Mesothelial cell of epicardium (in vitro differentiated cells): ENCODE data around the gene TENM4. TPM values are rescaled to one million over a fixed set of nuclear protein-coding genes. Genes with fewer than 3 reads are reported as not detected.

Experiments used
- DNase-seq, 2 experiments: peaks; one replicate each; pipeline ENCODE4 v3.0.0; 2021; ENCODE audit warnings: low spot score in 2 of 2; ENCODE audit not compliant: unreplicated experiment in 2 of 2
- H3K27ac Mint-ChIP-seq: 2 replicates; pipeline ENCODE4 v1.8.0; 2021; ENCODE audit warnings: mixed read lengths
- H3K27me3 Mint-ChIP-seq: 2 replicates; pipeline ENCODE4 v1.8.0; 2021; ENCODE audit warnings: low read depth, mixed read lengths
- H3K36me3 Mint-ChIP-seq: 2 replicates; pipeline ENCODE4 v1.8.0; 2021; ENCODE audit warnings: mixed read lengths
- H3K4me1 Mint-ChIP-seq: 2 replicates; pipeline ENCODE4 v1.8.0; 2021; ENCODE audit warnings: mixed read lengths
- H3K4me3 Mint-ChIP-seq: 2 replicates; pipeline ENCODE4 v1.8.0; 2021; ENCODE audit warnings: mild to moderate bottlenecking, moderate library complexity, mixed read lengths
- H3K9me3 Mint-ChIP-seq: 2 replicates; pipeline ENCODE4 v1.8.0; 2021; ENCODE audit warnings: mixed read lengths
- CTCF ChIP-seq: fragments of 200-600 bp; sonication (generic); IDR thresholded peaks from one replicate; pipeline ENCODE4 v1.5.0; 2021; ENCODE audit warnings: antibody characterized with exemption; ENCODE audit not compliant: unreplicated experiment
- total RNA-seq: library from RNA; stranded (reverse); gene quantifications from 3 replicates; pipeline ENCODE4 v1.2.1, GENCODE V29; 2021

Gene TENM4
- total RNA-seq, 1 donor from 2014 or later: 187 TPM

DNA sequence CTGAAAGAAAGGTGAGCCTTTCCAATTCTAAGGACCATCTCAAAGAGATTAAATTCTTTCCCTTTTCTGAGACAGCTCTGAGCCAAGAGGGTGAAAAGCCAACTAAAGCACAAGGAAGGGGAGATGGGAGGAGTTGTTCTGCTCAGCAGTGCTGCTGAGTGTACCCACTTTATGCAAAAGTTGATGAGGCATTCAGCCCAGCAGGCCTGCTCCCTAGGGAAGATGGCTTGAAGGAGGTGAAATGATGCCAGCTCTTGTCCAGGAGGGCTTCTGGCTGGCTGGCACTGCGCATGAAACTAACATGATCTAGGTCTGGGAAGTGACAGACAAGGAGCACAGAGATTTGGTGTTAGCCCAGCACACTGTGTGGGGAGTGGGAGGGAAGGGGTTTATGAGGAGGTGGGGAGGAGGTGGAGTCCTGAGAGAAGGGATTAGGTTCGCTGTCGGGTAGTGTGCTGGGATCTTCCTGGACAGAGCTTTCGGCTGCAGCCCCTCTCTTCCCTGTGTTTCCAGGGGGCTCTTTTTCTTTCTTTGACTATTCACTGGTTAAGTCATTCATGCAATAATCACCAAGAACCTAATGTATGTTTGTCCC, 640.6 kb downstream of the TENM4 start:
- no peak for TF ChIP-seq CTCF
- no peak for DNase-seq
- Mint-ChIP-seq H3K27ac (peak overlapping the region; percentile 73), H3K36me3 (peaks cover 6% of the 10 kb centered on the region), H3K27me3 (no peaks in the 10 kb centered on the region), H3K4me3 (no peak overlapping the region), H3K9me3 (no peaks in the 10 kb centered on the region), H3K4me1 (peaks cover 44% of the 10 kb centered on the region)

DNA sequence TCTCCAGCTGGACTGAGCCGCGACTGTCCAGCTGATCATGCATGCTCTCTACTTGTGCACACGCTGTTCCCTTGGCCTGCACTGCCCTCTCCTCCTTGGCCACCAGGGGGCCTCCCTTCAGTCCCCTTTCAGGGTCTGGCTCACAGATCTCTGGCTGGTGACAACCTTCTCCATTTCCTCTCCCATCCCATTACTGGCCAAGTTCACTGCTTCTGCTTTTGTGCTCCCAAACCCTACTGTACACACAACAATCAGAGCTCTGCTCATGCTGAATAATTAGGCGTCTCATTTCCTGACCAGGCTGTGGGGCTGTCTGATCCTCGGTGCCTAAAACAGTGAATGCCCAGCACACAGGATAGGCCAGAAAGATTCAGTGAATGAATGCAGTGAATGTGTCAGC, 642.2 kb downstream of the TENM4 start:
- TF ChIP-seq CTCF: peak; percentile 93
- DNase-seq: peak; percentile 56 to 78
- Mint-ChIP-seq H3K4me3 (no peak overlapping the region), H3K27ac (peak overlapping the region; percentile 27), H3K36me3 (peaks cover 17% of the 10 kb centered on the region), H3K9me3 (no peaks in the 10 kb centered on the region), H3K4me1 (peaks cover 41% of the 10 kb centered on the region), H3K27me3 (no peaks in the 10 kb centered on the region)

DNA sequence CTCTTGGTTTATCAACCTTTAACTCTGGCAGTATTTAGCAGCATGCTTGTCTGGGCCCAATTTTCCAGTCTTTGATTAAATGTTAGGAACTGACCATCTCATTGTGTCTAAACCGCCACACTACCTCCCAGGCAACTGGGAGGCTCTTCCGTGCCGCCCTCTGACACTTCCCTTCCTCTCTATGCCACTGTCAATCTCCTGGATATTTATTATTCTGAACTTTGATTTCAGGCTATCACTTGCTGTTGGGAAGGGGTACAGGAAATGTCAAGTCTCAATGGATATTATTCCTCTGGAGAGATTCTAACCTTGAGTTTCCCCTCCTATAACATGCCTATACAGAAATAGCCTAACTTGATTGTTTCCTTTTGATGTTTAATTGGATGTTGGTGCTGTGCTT, 643.3 kb downstream of the TENM4 start:
- Mint-ChIP-seq H3K36me3 (peaks cover 22% of the 10 kb centered on the region), H3K27me3 (no peaks in the 10 kb centered on the region), H3K4me1 (peaks cover 34% of the 10 kb centered on the region), H3K4me3 (no peak overlapping the region), H3K9me3 (no peaks in the 10 kb centered on the region), H3K27ac (no peak overlapping the region)
- no peak for DNase-seq
- TF ChIP-seq CTCF: no peak

DNA sequence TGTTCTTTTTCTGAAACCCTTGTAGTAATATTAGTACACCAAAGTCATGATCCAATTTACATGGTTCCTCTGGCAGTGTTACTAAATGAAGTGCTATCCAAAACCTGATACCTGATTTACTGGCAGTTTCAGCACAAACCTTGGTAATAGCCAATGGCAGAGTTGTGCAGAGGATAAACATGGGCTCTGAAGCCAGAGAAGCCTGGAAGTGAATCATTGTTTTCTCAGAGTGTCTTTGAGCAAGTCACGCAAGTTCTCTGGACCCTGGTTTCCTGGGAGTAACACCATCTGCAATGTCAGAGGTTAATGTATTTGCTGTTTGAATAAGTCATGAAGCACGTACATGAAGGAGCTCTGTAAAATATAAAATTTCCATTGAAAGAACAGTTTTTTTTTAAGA, 643.9 kb downstream of the TENM4 start:
- TF ChIP-seq CTCF: no peak
- DNase-seq: no peak
- peaks cover 28% of the 10 kb centered on the region for H3K4me1 Mint-ChIP-seq
- no peak overlapping the region for H3K27ac Mint-ChIP-seq
- no peaks in the 10 kb centered on the region for H3K27me3 Mint-ChIP-seq
- peaks cover 27% of the 10 kb centered on the region for H3K36me3 Mint-ChIP-seq
- no peaks in the 10 kb centered on the region for H3K9me3 Mint-ChIP-seq
- H3K4me3 Mint-ChIP-seq: no peak overlapping the region

- peaks cover 34% of the 10 kb centered on the region for H3K36me3 Mint-ChIP-seq
- H3K9me3 Mint-ChIP-seq: no peaks in the 10 kb centered on the region
- no peak for DNase-seq
- H3K4me3 Mint-ChIP-seq: no peak overlapping the region
- H3K27ac Mint-ChIP-seq: no peak overlapping the region
- no peak for TF ChIP-seq CTCF
- peaks cover 16% of the 10 kb centered on the region for H3K4me1 Mint-ChIP-seq
- H3K27me3 Mint-ChIP-seq: no peaks in the 10 kb centered on the region
Observed at GRCh38 chr11:78795621-78796261, 645.1 kb downstream of the TENM4 start.

DNA sequence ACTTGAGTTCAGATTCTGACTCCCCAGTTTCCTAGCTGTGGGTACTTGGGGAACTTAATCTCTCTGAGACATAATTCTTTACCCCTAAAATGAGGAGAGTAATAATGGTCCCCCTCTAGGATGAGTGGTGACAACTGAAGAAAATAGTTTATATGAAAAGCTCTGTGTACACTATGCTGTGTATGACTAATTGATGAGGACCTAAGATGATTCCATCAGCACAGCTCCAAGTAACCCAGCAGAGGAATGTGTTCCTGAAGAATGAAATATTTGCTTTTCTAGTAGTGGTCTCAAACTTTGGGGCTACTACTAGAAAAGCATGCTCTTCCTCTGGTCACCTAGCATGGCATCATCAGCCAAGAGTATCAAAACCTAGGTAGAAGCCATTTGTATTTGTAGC, 648.9 kb downstream of the TENM4 start:
- no peaks in the 10 kb centered on the region for H3K9me3 Mint-ChIP-seq
- peaks cover 38% of the 10 kb centered on the region for H3K36me3 Mint-ChIP-seq
- H3K4me3 Mint-ChIP-seq: no peak overlapping the region
- no peaks in the 10 kb centered on the region for H3K4me1 Mint-ChIP-seq
- H3K27me3 Mint-ChIP-seq: no peaks in the 10 kb centered on the region
- TF ChIP-seq CTCF: no peak
- no peak overlapping the region for H3K27ac Mint-ChIP-seq
- DNase-seq: no peak
